NT2/D1 (cell line): Measurements from ENCODE around the gene OR5K2.

Experiments used
- DNase-seq: peaks from one replicate; pipeline ENCODE4 v3.0.0-alpha.2; 2011; ENCODE audit warnings: low read depth, low spot score
- H3K27me3 ChIP-seq: 2 replicates; pipeline ENCODE4 v1.6.0; 2011; ENCODE audit warnings: mild to moderate bottlenecking; ENCODE audit not compliant: insufficient read length, insufficient read depth
- H3K36me3 ChIP-seq: 2 replicates; pipeline ENCODE4 v1.6.1; 2011; ENCODE audit warnings: mild to moderate bottlenecking, low read length, mixed read lengths; ENCODE audit not compliant: insufficient read depth, insufficient read length
- H3K4me1 ChIP-seq: 2 replicates; pipeline ENCODE4 v1.5.1; 2011; ENCODE audit not compliant: insufficient read depth, insufficient read length
- H3K4me3 ChIP-seq: 2 replicates; pipeline ENCODE4 v1.5.1; 2011; ENCODE audit warnings: low read depth; ENCODE audit not compliant: insufficient read length
- H3K9ac ChIP-seq: 2 replicates; pipeline ENCODE4 v1.6.0; 2011; ENCODE audit warnings: low read depth; ENCODE audit not compliant: insufficient read length
- H3K9me3 ChIP-seq: 2 replicates; pipeline ENCODE4 v1.5.1; 2011; ENCODE audit warnings: mild to moderate bottlenecking, low read length; ENCODE audit not compliant: insufficient read depth
- SUZ12 ChIP-seq: IDR thresholded peaks from 2 replicates; pipeline ENCODE4 v1.6.1; 2011; ENCODE audit not compliant: insufficient read length, insufficient read depth; ENCODE audit errors: extremely low read depth
- YY1 ChIP-seq: IDR thresholded peaks from 2 replicates; pipeline ENCODE4 v1.6.1; 2011; ENCODE audit not compliant: insufficient read length, insufficient read depth
- ZNF274 ChIP-seq: IDR thresholded peaks from 2 replicates; pipeline ENCODE4 v1.6.1; 2011; ENCODE audit warnings: mild to moderate bottlenecking, low read depth, low read length

Gene OR5K2

DNA sequence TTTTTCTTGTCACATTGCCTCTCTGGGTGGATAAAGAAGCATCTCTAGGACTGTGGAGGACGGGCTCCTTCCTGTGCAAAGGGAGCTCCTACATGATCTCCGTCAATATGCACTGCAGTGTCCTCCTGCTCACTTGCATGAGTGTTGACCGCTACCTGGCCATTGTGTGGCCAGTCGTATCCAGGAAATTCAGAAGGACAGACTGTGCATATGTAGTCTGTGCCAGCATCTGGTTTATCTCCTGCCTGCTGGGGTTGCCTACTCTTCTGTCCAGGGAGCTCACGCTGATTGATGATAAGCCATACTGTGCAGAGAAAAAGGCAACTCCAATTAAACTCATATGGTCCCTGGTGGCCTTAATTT is 34.8 kb downstream of the OR5K2 start:
- no peak for TF ChIP-seq SUZ12
- TF ChIP-seq ZNF274 = no peak
- TF ChIP-seq YY1 = no peak
- no peak for DNase-seq
- Histone ChIP-seq H3K4me3 (no peak overlapping the region), H3K27me3 (no peaks in the 10 kb centered on the region), H3K4me1 (no peaks in the 10 kb centered on the region), H3K9ac (no peak overlapping the region), H3K36me3 (no peaks in the 10 kb centered on the region), H3K9me3 (no peaks in the 10 kb centered on the region)

- no peak overlapping the region for H3K9ac ChIP-seq
- H3K9me3 ChIP-seq = no peaks in the 10 kb centered on the region
- H3K27me3 ChIP-seq = no peaks in the 10 kb centered on the region
- no peak overlapping the region for H3K4me3 ChIP-seq
- DNase-seq = no peak
- H3K4me1 ChIP-seq = no peaks in the 10 kb centered on the region
- TF ChIP-seq ZNF274 (no peak), SUZ12 (no peak), YY1 (no peak)
- H3K36me3 ChIP-seq = no peaks in the 10 kb centered on the region
These were observed 35.5 kb downstream of the OR5K2 start for GRCh38 chr3:98532709-98533571.

DNA sequence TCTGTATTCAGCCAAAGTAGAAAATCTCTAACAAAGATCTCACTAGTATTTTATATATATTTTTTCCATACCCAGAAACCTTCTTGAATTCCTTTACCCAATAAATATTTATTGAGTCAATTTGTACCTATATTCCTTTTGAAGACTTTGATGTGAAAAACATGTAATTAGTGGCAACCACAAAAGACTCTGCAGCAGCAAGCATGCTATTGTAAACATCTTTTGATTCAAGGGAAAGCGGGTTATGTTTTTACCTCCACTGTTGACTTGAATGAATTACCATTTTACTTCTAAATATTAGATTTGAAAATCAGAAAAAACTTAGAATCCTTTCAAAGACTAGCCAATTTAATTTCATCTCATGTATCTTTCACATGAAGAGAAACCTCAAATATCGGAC is 36.7 kb downstream of the OR5K2 start:
- TF ChIP-seq SUZ12 = no peak
- TF ChIP-seq YY1 = no peak
- no peak for TF ChIP-seq ZNF274
- H3K9me3 ChIP-seq = no peaks in the 10 kb centered on the region
- no peaks in the 10 kb centered on the region for H3K4me1 ChIP-seq
- H3K27me3 ChIP-seq = no peaks in the 10 kb centered on the region
- DNase-seq = no peak
- no peaks in the 10 kb centered on the region for H3K36me3 ChIP-seq
- no peak overlapping the region for H3K9ac ChIP-seq
- no peak overlapping the region for H3K4me3 ChIP-seq

GRCh38 chr3:98534734-98535133 is 37.3 kb downstream of the OR5K2 start:
- H3K4me3 ChIP-seq = no peak overlapping the region
- TF ChIP-seq ZNF274 (no peak), YY1 (no peak), SUZ12 (no peak)
- H3K9ac ChIP-seq = no peak overlapping the region
- H3K9me3 ChIP-seq = no peaks in the 10 kb centered on the region
- no peaks in the 10 kb centered on the region for H3K4me1 ChIP-seq
- DNase-seq = no peak
- no peaks in the 10 kb centered on the region for H3K27me3 ChIP-seq
- H3K36me3 ChIP-seq = no peaks in the 10 kb centered on the region

- TF ChIP-seq ZNF274 (no peak), SUZ12 (no peak), YY1 (no peak)
- no peak overlapping the region for H3K9ac ChIP-seq
- no peaks in the 10 kb centered on the region for H3K36me3 ChIP-seq
- H3K4me1 ChIP-seq = no peaks in the 10 kb centered on the region
- H3K4me3 ChIP-seq = no peak overlapping the region
- no peaks in the 10 kb centered on the region; the same call in 1 of the 2 replicates for H3K9me3 ChIP-seq
- H3K27me3 ChIP-seq = no peaks in the 10 kb centered on the region
- DNase-seq = no peak
These were observed 39.1 kb downstream of the OR5K2 start for GRCh38 chr3:98536456-98537017.

- H3K9ac ChIP-seq = no peak overlapping the region
- H3K4me3 ChIP-seq = no peak overlapping the region
- DNase-seq = no peak
These were observed 42.9 kb downstream of the OR5K2 start for GRCh38 chr3:98540346-98540745.

GRCh38 chr3:98541695-98542094 is 44.2 kb downstream of the OR5K2 start:
- H3K36me3 ChIP-seq = no peaks in the 10 kb centered on the region
- no peak for DNase-seq
- H3K4me1 ChIP-seq = no peaks in the 10 kb centered on the region
- no peaks in the 10 kb centered on the region; the same call in 1 of the 2 replicates for H3K9me3 ChIP-seq
- no peak overlapping the region for H3K9ac ChIP-seq
- H3K27me3 ChIP-seq = no peaks in the 10 kb centered on the region
- TF ChIP-seq SUZ12 (no peak), YY1 (no peak), ZNF274 (no peak)
- H3K4me3 ChIP-seq = no peak overlapping the region

More at GRCh38 chr3:98540346-98540745, 42.9 kb downstream of the OR5K2 start:
- no peak for TF ChIP-seq ZNF274
- TF ChIP-seq SUZ12 = no peak
- no peak for TF ChIP-seq YY1
- Histone ChIP-seq H3K27me3 (no peaks in the 10 kb centered on the region), H3K36me3 (no peaks in the 10 kb centered on the region), H3K4me1 (no peaks in the 10 kb centered on the region), H3K9me3 (no peaks in the 10 kb centered on the region; the same call in 1 of the 2 replicates)
